Measurements from ENCODE around the gene TIGD4.

- TF ChIP-seq POLR2A (IDR thresholded peaks at IDR 0.05; ENCODE audit: low read depth, low read length) (no peak), TAF1 (IDR thresholded peaks at IDR 0.05; ENCODE audit: low read depth, low read length) (no peak), POLR2AphosphoS5 (IDR thresholded peaks at IDR 0.05; ENCODE audit: low read depth, low read length) (no peak)
Measured at GRCh38 chr4:152828122-152828521, 48.6 kb upstream of the TIGD4 start.

Measured in GM12891 (cell line).